HG03045 (cell line): ENCODE data around the gene EEFSEC.

Experiments used
- ATAC-seq: cut with Tn5 transposase; IDR thresholded peaks from one replicate; pipeline ENCODE4 v1.9.1; 2021; ENCODE audit warnings: mild to moderate bottlenecking, moderate library complexity; ENCODE audit not compliant: unreplicated experiment

Gene EEFSEC

GRCh38 chr3:128364291-128364690 lies 211.0 kb downstream of the EEFSEC start:
- no peak for ATAC-seq

- ATAC-seq: no peak
Measured at GRCh38 chr3:128364808-128365360, 211.6 kb downstream of the EEFSEC start.

DNA sequence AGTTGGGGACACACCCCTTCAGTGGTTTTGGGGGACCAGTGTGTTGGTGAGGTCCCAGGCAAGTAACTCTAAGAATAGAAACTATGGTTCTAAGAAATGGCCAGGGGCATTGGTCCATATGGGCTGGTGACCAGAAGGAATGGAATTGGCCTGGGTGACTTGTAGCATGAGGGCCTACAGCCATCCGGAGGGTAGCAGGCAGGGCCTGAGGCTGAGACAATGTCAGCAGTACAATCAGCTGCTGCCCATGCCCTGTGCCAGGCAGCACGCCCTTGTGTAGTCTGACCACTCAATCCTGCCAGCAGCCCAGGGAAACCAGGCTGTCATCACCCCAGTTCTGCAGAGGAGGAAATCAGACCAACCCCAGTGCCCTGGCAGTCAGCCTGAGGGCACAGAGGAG lies 212.9 kb downstream of the EEFSEC start:
- no peak for ATAC-seq

DNA sequence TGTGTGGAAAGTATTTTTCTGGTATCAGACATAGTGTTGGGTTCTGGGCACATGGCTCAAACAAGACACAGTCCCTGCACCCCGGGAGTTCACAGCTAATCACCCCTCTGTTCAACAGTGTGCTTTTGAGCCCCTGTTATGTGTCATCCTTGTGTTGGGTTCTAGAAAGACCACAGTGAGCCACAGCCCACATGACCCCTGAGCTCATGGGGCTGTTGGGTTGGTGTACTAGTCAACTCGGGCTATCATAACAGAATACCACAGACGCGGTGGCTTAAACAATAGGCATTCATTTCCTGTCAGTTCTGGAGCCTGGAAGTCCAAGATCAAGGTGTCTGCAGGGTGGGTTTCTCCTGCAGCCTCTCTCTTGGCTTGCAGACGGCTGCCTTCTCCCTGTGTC lies 213.4 kb downstream of the EEFSEC start:
- ATAC-seq: no peak

DNA sequence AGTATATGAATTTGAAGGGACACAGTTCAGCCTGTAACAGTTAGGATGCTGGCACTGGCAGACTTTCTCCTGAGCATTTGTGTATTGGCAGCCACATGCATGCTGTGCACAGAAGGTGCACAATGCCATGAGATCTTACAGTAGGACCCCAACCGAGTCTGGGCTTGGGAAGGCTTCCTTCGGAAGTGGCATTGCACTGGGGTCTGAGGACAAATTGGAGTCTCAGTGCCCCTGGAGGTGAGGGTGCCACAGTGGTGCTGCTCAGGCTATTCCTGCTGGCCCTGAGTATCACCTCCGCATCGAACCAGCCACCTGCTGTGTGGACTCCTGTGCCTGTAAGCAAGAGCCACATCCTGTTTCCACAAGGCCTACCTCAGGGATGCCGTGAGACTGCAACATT lies 213.9 kb downstream of the EEFSEC start:
- no peak for ATAC-seq

DNA sequence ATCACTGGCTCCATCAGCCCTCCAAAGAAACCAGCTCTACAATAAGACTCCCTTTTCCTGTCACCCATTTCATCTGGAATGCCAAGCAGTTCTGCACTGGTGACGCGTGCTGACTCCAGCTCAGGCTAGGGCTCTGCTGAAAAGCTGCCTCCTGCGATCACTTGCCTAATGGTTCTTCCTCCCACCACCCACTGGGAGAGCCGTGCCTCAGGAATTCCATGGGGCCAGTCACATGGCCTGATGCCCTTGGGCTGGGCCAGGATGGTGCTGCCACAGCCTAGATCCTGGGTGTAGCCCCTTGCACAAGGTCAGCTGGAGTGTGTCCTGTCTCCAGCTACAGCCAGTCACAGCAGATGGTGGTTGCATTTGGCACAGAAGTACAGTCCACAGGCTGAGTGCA lies 214.5 kb downstream of the EEFSEC start:
- no peak for ATAC-seq

DNA sequence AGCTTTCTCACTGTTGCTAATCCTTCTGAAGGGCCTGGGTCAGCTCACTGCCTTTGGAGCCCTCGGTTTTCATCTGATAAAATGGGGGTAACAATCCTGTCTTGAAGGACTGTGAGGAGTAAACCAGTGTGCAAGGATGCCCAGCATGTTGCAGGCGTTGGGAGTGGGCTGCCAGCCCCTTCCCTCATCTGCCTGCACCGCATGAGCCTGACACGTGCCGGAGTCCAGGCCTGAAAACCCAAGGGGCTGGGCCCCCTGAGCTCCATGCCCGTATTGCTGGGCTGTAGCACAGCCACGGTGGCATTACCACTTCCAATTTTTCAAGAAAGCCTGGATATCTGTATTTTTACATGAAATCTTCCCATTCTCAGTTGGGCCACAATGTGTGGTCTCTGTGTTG lies 215.3 kb downstream of the EEFSEC start:
- no peak for ATAC-seq

- ATAC-seq: no peak
Measured at GRCh38 chr3:128369121-128369703, 215.9 kb downstream of the EEFSEC start.

DNA sequence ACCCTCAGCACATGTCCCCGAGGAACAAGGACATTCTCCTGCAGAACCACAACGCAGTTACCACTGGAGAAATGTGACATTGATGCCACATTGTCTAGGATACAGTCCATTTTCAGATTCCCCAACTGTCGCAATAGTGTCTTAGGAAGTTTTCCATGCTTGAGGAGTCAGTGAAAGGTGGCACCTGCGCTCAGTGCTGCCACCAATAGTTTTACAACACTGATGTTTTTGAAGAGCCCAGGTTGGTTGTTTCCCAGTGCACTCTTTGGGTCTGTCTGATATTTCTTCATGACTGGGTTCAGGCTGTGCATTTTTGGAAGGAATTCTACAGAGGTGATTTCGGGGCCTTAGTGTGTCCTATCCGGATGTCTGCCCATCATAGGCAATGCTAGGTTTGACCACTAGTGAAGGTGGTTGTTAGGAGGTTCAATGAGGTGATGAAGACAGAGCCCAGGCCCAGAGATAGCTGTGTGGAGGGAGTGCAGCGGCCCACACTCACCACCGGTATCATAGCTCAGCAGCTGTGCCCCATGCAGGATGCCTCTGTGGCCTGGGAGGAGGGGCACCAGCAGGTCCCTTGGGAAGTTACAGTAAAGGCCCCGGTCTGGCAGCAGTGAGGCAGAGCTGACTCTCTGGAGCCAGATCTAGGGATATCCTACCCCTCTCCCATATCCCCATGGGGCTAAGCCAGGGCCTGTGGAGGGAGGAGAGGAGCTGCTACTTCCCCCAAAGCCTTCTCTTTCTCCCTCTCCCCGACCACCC lies 216.8 kb downstream of the EEFSEC start:
- no peak for ATAC-seq

DNA sequence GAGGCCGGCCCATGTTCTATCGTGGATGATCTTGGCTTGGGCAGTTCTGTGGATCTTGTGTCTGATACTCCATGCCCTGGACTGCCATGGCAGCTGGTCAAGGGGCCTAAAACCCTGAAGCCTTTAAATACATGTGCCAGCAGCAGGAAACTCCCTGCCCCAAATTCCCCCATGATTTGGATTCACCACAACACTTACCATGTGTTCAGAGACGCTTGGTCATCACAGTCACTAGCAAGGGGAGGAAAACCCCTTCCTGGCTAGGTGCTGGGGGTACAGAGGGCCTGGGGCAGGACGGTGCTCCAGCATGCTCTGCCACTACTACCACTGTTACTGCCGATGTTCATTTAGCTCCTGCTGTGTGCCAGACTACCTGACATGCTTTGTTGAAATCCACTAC lies 219.0 kb downstream of the EEFSEC start:
- ATAC-seq: no peak

DNA sequence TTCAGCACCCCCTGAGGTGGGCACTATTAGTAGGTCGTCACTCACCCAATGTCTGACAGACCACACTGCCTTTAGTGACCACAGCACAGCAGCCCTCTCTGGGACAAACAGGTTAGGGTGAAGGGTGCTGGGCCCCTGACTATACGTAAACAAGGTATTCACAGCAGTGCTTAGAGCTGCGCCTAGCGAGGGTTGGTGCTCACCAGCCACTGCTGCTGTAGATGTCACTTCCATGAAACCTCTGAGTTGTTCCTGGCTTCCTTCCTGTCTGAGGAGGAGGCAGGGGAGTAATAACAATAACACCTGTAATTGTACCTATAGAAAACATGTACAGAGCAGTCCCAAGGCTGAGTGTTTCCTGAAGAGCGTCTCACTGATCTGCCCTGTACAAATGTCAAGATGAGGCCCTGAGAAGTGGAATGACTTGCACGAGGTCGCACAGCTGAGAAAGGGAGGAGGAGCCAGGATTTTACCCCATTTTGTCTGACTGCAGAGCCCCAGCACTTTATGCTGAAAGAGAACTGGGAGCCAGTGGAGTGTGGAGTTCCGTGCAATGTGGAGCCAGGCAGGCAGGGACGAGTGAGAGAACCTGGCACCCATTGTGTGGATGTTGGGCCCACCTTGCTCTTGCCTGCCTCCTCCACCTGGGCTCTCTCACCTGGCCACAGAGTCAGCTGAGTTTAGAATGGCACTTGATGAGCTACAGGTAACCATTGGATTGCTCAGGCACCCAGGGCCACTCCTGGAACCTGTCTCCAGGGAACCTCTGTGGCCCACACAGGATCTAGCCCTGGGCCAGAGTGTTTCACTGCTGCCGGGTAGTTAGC lies 219.6 kb downstream of the EEFSEC start:
- no peak for ATAC-seq

GRCh38 chr3:128374746-128375445 lies 221.6 kb downstream of the EEFSEC start:
- ATAC-seq: no peak

GRCh38 chr3:128376516-128376915 lies 223.2 kb downstream of the EEFSEC start:
- ATAC-seq: no peak

DNA sequence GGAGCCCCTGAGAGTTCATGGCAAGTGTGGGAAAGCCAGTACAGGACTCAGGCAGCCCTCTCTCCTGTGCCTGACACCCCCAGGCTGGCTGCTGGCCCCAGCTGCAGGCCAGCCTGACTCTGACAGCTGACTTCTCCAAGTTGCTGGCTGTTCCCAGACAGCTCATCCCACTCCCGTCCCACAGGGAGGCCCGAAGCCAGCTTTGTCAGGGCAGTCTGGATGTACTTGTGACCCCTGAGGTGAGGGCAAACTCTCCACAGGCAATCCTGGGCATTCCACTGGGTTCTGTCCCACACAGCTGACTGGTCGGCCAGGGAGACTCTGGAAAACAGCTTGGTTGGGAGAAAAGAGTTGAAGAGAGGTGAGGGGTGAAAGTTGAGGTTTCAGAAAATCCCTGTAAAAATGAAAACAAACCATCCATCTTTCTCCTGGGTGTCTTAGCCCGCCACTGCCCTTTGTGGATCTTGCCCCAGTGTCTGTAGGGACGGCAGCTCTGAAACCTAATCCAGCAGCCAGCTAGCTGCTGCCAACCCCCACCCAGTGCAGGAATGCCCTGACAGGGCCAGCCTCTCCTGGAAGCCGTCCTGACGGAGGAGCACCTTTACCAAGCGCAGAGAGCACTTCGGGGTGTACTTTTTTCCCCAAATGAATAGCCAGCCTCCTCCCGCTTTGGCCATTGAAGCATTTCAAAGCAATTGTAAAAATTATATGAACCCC lies 225.5 kb downstream of the EEFSEC start:
- no peak for ATAC-seq

- ATAC-seq: no peak
Measured at GRCh38 chr3:128379367-128380160, 226.3 kb downstream of the EEFSEC start.

DNA sequence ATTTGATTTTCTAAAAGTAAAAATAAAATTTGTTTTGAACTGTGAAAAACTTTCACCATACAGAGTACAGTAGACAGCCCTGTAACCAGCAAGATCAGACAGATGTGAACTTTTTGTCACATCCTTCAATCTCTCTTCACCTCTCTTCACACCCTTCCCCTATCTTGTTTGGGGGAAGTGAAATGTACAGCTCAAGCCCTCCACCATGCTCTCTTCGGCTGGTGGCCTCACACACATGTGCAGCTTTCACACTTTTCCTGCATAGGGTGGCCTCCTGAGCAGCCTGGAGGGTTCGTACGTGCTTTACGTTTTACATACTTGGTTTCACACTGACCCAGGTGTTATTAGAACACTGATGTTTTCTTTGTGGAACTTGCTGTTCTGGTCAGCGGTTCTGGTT lies 227.0 kb downstream of the EEFSEC start:
- ATAC-seq: no peak

GRCh38 chr3:128380719-128381118 lies 227.4 kb downstream of the EEFSEC start:
- ATAC-seq: no peak

GRCh38 chr3:128381609-128382008 lies 228.3 kb downstream of the EEFSEC start:
- ATAC-seq: no peak

DNA sequence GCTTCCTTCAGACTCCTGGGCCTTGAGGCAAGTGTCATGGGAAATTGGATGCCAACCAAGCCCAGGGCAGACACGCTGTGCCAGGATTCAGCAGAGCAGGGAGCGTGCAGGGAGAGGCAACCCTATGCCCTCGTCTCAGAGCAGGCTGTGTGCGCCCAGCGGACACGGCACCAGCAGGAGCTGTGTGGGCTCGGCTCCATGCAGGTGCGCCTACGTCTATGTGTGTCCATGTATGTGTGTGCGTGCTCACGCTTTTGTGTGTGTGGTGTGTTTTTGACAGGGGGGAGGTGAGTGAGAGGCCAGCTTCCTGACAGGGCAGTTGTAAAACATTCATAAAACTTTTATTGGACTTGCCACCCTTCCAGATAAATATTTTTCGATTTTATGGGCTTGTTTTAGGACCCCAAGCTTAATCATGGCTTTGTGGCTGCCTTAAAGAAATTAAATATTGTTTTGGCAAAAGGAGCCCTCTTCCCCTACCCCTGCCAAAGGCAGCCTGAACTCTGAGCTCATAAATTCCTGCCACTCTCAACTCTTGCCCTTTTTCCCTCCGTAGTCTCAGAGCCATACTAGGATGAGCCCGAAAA lies 229.0 kb downstream of the EEFSEC start:
- no peak for ATAC-seq
